NCI-H2107 treated with DMSO at 0.1 percent for 48 hours (cell line): Measurements from ENCODE around the gene PGRMC2.
"Not testable (repeated sequence)": the region's sequence is repeated elsewhere in the genome, so short reads cannot be mapped to it uniquely, and the experiment has no call there.

Source experiments
- DNase-seq: peaks from one replicate; lab custom pipeline; 2025; ENCODE audit not compliant: unreplicated experiment; lab: John Stamatoyannopoulos, UW

PGRMC2 gene

GRCh38 chr4:128271551-128271950, 16.1 kb downstream of the PGRMC2 start:
- no peak for DNase-seq

DNA sequence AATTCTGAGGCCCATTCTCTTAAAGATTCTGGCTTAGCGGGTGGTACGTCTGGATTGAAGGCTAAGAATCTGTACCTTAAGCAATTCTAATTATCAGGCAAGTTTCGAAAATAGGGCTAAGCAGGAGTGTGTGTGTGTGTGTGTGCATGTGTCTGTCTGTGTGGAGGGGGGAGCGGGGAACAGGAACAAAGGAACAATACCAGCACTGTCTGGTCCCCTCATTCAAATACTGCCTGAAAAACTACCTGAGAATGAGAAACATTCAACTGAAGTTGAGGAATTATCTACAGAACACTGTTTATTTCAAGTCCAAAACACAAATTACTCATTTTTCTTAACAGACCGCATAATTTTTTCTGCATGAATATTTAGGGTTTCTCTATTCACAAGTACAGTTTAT, 18.6 kb downstream of the PGRMC2 start:
- no peak for DNase-seq

DNA sequence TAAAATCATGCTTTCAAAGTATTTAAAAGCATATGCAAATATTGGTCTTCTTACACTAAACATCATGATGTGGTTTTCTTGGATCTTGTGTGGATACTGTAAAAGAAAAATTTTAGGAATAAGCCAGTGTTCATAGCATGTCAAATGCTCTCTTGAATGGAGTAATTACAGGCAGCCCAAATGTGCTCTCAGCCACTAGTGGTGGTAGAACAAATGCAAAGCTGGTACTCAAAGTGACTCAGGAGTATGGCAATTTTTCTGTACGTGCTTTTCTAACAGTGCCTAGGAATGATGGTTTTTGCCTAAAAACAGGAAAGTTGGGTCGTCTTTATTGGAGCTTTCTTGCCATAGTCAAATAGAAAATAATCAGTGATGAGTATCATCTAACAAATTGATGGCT, 19.9 kb downstream of the PGRMC2 start:
- DNase-seq, result no peak

DNA sequence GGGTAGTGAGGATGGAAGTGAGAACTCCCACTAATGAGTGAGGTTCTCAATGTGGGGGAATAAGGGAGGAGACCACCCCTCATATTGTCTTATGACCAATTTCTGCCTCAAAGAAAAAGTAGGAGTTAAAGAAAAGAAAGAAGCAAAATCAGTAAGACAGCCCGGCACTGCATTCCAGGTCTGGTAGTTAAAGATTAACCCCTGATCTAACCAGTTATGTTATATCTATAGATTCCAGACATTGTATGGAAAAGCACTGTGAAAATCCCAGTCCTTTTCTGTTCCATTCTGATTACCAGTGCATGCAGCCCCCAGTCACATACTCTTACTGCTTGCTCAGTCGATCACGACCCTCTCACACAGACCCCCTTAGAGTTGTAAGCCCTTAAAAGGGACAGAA, 20.4 kb downstream of the PGRMC2 start:
- DNase-seq, result not testable (repeated sequence)

- not testable (repeated sequence) for DNase-seq
Observed at GRCh38 chr4:128265550-128265949, 22.1 kb downstream of the PGRMC2 start.

GRCh38 chr4:128259889-128260288, 27.7 kb downstream of the PGRMC2 start:
- DNase-seq, result not testable (repeated sequence)

- not testable (repeated sequence) for DNase-seq
Observed at GRCh38 chr4:128258166-128258565, 29.4 kb downstream of the PGRMC2 start.

DNA sequence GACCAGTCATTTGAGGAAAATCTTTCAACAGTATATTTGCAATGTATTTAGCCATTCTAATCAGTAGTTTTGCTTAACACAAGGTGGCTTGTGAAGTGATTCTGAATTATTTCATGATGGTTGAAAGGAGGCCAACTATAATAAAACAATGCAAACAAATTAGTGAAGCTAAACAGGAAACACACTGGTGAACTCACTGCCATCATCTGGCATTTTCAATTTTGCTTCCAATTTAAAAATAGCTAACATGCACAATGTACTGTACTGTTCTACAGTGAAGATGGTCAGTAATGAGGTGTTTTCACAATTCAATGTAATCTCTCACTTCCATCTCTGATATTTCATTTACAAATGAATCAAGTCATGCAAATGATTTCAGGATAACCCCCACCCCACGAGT, 31.1 kb downstream of the PGRMC2 start:
- DNase-seq, result no peak

GRCh38 chr4:128255906-128256305, 31.7 kb downstream of the PGRMC2 start:
- no peak for DNase-seq

- DNase-seq, result no peak
Observed at GRCh38 chr4:128249787-128250668, 37.6 kb downstream of the PGRMC2 start.

DNA sequence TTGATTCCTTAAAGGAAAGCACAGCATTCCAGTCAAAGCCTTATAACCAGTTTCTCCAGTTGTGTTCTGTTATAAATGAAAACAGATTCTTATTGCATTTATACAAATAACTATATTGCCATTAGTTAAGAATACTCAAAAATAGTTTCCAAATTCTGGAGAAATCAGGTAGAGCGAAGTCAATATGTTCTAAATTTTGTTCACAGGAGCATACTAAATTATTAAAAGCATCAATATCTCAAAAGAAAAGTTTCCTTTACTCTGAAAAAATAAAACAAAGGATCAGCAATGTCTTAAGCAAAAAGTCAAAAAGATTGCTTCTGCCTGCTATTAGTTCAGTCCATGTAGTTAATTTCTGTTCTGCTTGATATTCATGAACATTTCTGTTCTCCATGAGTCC, 39.7 kb downstream of the PGRMC2 start:
- DNase-seq, result no peak

DNA sequence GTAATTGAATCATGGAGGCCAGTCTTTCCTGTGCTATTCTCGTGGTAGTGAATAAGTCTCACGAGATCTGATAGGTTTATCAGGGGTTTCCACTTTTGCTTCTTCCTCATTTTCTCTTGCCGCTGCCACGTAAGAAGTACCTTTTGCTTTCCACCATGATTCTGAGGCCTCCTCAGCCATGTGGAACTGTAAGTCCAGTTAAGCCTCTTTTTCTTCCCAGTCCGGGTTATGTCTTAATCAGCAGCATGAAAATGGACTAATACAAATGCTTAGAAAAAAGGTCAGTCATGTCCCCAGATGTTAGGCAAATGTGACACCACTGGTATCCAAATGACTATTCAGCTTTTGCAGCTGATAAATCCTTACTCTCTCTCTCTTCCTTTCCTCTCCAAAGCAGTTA, 42.2 kb downstream of the PGRMC2 start:
- DNase-seq, result not testable (repeated sequence)

DNA sequence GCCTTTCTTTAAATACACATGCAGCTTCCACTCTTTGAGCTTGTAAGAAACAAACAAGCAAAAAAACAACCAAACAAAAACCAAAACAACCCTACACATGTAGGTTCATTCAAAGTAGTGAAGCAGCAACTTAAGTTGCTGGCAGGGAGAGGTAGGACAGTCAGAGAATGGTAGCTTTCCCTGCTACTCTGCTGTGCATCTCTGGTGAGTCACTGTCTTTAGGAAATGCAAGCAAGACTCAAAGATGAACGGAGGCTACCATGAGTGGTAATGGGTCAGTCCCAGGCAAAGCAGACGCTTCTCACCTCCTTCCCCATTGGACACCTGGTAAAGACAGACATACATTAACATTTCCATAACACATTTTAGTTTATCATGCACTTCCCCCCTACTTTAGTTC, 43.2 kb downstream of the PGRMC2 start:
- no peak for DNase-seq

DNA sequence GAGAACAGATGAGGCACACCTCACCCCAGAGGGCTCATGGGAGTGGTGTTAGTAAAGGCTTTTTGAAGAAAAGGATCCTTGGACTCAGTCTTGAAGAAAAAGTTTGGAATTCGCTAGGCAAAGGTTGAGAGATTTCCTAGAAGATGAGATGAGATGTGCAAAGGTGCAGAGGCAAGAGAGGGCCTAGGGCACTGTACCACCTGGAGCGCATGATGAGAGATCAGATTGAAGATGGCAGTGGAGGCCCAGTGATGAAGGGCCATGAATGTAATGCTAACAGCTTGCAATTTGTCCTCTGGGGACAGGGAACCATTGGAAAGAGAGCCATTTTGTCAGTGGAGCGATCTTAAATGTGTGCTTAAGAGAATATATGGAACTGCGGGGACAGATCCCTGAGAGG, 45.0 kb downstream of the PGRMC2 start:
- DNase-seq, result no peak

GRCh38 chr4:128241981-128242380, 45.6 kb downstream of the PGRMC2 start:
- no peak for DNase-seq

DNA sequence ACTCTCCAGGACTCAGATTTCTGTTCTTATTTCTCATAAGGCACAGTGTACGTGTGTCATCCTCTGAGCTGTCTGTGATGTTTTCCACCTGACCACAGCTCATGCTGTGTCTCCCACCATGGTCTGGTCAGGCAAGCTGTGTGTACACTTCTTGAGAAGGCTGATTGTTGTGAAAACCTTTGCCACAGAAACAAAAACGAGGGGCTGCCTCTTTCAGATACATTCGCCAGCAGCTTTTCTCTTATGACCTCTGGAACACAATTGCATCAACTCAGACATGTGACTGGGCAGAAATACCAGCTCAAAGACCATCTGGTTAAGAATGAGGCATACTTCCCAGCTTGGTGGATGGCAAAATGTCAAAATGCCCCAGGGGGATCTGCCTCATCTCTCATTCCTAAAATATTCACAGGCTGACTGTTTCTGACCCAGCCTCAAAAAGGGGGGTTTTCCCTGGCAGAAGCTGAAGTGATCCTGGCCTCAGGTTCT, 46.1 kb downstream of the PGRMC2 start:
- no peak for DNase-seq

DNA sequence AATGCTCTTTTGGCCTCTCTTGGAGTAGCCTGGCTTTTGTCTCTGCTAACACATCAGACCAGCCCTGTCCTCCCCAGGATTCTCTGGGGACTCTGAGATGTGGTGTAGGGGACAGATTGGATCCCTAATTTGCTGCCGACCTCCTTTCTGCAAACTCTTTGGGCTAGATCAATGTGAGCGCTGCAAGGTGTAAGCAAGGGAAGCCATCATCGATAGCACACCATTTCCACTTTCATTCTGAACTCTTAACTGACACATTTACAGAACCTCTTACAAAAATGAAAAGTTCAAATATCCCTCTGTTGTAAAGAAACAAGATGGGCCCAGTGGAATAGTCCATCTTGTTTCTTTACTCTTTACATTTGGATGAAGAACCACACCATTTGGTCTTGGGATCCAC, 46.6 kb downstream of the PGRMC2 start:
- DNase-seq, result no peak

DNA sequence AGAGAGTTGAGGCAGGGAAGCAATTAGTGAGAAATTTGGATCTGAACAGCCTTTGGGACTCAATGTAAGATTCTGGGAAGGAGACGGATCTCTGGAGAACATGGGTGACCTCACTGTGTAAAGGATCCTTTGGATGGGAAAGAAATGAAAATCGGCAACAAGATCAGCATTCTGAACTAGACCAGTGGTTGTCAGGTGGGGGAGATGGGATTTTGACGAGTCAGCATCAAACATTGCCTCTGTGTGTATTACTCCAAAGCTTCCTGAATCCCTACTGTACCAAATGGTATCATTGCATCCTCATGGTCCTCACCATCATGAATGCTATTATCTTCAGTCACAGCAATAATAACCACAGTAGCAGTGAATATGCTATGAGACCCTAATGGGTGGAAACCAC, 52.8 kb downstream of the PGRMC2 start:
- no peak for DNase-seq

GRCh38 chr4:128232719-128233118, 54.9 kb downstream of the PGRMC2 start:
- DNase-seq, result no peak

GRCh38 chr4:128228845-128229795, 58.5 kb downstream of the PGRMC2 start:
- DNase-seq, result peak; percentile 23

- peak; percentile 77 for DNase-seq
Observed at GRCh38 chr4:128227991-128228571, 59.5 kb downstream of the PGRMC2 start.
